Effector CD4-positive, alpha-beta T cell (primary cell): ENCODE results near the gene SNAP47.
"Not testable (repeated sequence)": the region's sequence is repeated elsewhere in the genome, so short reads cannot be mapped to it uniquely, and the experiment has no call there.

Experiments used
- DNase-seq: peaks from one replicate; pipeline ENCODE4 v3.0.0-alpha.2; 2020
- total RNA-seq: gene quantifications from one replicate; lab custom pipeline; 2026; lab: John Stamatoyannopoulos, UW

The SNAP47 gene, protein sequence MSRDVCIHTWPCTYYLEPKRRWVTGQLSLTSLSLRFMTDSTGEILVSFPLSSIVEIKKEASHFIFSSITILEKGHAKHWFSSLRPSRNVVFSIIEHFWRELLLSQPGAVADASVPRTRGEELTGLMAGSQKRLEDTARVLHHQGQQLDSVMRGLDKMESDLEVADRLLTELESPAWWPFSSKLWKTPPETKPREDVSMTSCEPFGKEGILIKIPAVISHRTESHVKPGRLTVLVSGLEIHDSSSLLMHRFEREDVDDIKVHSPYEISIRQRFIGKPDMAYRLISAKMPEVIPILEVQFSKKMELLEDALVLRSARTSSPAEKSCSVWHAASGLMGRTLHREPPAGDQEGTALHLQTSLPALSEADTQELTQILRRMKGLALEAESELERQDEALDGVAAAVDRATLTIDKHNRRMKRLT
- 21.0 reads per million, percentile 48 among the genes with 10 or more reads in this experiment for total RNA-seq

DNA sequence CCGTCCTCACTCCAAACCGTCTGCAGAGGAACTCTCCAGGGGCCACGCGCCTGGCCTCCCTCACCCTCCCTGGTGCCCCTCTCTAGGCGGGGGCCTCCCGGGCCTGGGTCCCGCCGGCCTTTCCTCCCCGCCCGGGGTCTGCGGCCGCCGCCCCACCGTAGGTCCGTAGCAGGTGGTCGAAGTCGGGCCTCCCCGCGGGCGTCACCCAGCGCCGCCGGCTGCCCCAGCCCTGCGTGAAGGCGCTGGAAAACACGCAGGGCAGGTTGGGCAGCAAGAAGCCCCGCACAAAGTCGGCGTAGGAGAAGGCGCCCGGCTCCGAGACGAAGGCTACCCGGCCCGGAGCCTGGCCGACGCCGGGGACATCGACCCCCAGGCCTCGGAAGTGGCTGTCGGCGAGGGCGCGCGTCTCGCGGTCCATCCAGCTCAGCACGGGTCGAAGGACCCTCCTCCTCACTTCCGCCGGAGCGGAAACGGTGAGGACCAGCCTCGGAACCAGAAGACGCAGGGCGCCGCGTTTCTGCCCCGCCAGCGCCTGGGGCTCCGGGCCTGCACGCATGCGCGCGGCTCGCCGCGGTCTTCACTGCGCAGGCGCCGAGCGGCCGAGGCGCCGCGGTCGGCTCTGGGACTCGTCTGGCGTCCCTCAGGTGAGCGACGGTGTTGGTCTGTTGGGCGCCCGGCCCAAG is at the start of gene SNAP47, which contains the start of gene JMJD4:
Gene SNAP47, plus strand, starts transcription at position 580 of the 683 bp plus-strand sequence. CDS start 12,302 bp downstream, outside the sequence.
Gene JMJD4, minus strand, starts transcription at position 447 of the 683 bp plus-strand sequence. Its CDS starts 29 bp downstream, at position 418.
- DNase-seq: peak; percentile 87

GRCh38 chr1:227685807-227686206 is 49.4 kb upstream of the SNAP47 start:
- no peak for DNase-seq

DNA sequence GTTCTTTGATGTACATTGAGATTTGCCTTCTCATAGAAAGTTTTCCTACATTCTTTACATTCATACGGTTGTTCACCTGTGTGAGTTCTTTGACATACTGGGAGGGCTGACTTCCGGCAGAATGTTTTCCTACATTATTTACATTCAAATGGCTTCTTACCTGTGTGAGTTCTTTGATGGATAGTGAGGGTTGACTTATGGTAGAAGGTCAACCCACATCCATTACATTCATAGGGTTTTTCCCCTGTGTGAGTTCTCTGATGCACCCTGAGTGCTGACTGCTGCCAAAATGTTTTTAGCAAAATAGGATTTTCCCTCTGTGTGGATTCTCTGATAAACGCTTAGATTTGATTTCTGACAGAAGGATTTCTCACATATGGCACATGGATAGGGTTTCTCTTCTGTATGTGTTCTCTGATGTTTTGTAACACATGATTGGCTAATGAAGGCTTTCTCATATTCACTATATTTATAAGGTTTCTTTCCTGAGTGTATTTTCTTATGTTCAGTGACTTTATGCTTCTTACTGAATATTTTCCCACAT is 37.8 kb upstream of the SNAP47 start:
- DNase-seq: no peak

DNA sequence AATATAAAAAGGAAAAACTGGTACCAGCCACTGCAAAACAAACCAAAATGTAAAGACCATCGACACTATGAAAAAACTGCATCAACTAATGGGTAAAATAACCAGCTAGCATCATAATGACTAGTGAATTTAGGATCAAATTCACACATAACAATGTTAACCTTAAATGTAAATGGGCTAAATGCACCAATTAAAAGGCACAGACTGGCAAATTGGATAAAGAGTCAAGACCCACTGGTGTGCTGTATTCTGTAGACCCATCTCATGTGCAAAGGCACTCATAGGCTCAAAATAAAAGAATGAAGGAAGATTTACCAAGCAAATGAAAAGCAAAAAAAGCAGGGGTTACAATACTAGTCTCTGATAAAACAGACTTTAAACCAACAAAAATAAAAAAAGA is 33.6 kb upstream of the SNAP47 start:
- DNase-seq: not testable (repeated sequence)

GRCh38 chr1:227707846-227708245 is 27.4 kb upstream of the SNAP47 start:
- DNase-seq: no peak

- DNase-seq: no peak
These were observed 25.8 kb upstream of the SNAP47 start for GRCh38 chr1:227709451-227709850.

DNA sequence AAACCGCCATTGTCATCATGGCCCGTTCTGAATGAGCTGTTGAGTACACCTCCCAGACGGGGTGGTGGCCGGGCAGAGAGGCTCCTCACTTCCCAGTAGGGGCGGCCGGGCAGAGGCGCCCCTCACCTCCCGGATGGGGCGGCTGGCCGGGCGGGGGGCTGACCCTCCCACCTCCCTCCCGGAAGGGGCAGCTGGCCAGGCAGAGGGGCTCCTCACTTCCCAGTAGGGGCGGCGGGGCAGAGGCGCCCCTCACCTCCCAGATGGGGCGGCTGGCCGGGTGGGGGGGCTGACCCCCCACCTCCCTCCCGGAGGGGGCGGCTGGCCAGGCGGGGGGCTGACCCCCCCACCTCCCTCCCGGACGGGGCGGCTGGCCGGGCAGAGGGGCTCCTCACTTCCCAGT is 24.8 kb upstream of the SNAP47 start:
- DNase-seq: not testable (repeated sequence)

- no peak for DNase-seq
These were observed 22.6 kb upstream of the SNAP47 start for GRCh38 chr1:227712648-227713047.

GRCh38 chr1:227718932-227719331 is 16.3 kb upstream of the SNAP47 start:
- DNase-seq: no peak

DNA sequence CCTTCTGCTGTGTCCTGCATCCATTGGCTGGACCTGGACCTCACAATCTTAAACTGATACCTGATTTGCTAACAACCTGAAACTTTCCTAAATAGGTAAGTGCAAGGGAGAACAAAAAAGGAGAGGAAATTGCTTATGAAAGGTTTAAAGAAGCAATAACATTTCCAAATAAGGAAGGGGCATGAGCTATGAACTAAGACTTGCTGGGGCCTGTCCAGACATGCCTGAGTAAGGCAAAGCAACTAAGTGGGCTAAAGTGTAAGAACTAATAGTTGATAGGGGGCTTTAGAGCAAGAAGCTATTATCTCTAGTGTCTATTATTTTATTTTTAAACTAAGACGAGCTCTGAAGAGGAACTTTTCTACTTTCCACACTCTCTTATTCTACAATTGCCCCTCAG is 11.8 kb upstream of the SNAP47 start:
- DNase-seq: no peak

DNA sequence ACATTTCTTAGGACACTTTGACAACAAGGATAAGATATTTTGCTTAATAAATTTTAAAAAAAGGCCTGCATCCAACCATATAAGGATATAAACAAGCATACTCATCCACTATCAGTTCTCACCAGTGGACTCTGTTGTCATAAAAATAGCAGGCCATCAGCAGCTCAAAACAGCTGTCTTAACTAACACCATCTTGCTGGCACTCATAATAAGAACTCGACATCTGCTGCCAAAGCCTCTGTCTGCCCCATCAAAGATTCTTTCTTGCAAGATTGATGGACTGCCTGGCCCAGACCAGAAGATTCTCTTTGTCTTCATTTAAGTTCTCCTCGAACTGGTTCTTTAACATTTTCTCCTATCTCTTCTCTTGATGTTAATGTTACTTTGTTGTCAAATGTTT is 10.2 kb upstream of the SNAP47 start:
- no peak for DNase-seq

DNA sequence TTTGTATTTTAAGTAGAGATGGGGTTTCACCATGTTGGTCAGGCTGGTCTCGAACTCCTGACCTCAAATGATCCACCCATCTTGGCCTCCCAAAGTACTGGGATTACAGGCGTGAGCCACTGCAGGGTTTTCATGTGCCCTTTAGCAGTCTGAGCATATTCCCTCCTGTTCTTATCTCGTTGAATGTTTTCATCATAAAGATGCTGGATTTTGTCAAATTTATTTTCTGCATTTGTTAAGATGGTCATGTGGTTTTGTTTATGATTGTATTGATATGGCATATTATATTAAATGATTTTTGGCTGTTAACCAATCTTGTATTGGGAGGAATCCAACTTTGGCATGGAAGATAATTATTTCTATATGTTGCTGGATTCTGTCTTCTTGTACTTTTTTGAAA is 8.9 kb upstream of the SNAP47 start:
- DNase-seq: no peak

DNA sequence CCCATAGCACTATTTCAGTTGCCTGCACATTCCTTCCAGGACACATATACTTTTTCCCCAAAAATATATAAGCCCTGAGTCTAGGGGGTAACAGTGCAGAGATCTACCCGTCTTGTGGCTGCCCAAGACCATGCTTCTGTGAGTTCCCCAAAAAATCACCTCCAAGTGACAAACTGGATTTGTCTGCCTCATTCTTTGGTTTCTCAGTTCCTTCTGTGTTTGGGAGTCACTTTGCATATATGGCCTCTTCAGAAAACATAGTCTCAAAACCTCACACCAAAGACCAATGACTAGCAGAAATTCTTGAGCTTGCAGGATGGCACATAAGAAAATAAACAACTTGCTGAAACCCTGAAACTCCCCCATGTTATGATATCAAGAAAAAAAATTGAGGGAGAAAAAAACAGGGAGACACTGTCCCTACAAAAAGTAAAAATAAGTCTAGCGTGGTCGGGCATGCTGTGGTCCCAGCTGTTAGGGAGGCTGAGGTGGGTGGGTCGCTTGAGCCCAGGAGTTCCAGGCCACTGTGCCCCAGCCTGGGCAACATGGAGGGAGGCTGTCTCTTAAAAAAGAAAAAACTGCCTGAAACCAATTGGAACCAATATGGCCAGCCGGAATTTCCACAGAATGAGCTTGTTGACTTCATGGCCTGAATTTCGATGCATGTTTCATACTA is 8.2 kb upstream of the SNAP47 start:
- no peak for DNase-seq

- peak; percentile 50 for DNase-seq
These were observed 7.0 kb upstream of the SNAP47 start for GRCh38 chr1:227728059-227728891.

- no peak for DNase-seq
These were observed 6.4 kb upstream of the SNAP47 start for GRCh38 chr1:227728892-227729143.

GRCh38 chr1:227729144-227729880 is 5.9 kb upstream of the SNAP47 start:
- no peak for DNase-seq

- DNase-seq: no peak
These were observed 5.2 kb upstream of the SNAP47 start for GRCh38 chr1:227729881-227730629.

- no peak for DNase-seq
These were observed 4.5 kb upstream of the SNAP47 start for GRCh38 chr1:227730630-227731151.

DNA sequence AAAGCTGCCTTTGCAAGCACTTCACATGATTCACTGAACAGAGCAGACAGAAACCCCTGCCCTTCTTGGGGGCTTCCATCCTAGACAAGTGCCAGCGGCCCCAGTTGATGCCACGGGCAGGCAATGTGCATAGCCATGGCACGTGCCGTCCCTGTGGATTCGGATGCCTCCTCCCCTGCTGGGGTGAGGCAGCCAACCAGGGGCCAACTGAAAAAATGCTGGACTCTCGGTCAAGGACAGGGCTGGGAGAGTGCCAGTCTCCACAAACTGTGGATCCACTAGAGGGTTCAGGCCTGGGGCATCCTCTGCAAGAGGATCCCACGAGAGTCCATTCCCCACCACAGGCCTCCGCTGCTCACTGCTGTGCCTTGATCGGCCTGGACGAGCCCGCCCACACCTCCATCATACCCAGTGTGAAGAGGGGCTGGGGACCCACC is 4.0 kb upstream of the SNAP47 start:
- no peak for DNase-seq
